ENCODE measurements around the gene RIMBP2.

The RIMBP2 gene

DNA sequence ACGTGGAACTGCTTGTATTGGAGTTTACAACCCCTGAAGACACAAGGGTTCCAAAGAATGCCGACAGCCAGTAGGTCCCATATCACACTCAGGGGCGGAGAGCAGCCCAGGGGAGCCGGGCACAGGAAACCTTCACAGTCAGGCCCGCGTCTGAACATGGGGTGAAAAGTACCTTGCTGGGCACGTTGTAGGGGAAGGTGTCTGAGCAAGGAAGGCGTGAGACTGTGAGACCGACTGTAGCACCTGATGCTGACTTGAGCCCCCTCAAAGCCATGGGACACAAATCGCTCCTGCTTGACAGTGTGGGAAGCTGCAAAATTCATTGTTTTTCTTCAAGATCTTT is 14.7 kb downstream of the RIMBP2 start:
- TF ChIP-seq, protein P1, sequence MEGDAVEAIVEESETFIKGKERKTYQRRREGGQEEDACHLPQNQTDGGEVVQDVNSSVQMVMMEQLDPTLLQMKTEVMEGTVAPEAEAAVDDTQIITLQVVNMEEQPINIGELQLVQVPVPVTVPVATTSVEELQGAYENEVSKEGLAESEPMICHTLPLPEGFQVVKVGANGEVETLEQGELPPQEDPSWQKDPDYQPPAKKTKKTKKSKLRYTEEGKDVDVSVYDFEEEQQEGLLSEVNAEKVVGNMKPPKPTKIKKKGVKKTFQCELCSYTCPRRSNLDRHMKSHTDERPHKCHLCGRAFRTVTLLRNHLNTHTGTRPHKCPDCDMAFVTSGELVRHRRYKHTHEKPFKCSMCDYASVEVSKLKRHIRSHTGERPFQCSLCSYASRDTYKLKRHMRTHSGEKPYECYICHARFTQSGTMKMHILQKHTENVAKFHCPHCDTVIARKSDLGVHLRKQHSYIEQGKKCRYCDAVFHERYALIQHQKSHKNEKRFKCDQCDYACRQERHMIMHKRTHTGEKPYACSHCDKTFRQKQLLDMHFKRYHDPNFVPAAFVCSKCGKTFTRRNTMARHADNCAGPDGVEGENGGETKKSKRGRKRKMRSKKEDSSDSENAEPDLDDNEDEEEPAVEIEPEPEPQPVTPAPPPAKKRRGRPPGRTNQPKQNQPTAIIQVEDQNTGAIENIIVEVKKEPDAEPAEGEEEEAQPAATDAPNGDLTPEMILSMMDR (IDR thresholded peaks at IDR 0.05; ENCODE audit: insufficient read depth, low read length) = no peak
- TF ChIP-seq GABPA (IDR thresholded peaks at IDR 0.05; ENCODE audit: low read depth) = no peak
- no peak for TF ChIP-seq SPI1 (IDR thresholded peaks at IDR 0.05; ENCODE audit: borderline replicate concordance, low read depth)
- TF ChIP-seq POLR2AphosphoS5 (IDR thresholded peaks at IDR 0.05; ENCODE audit: low read depth) = no peak
- TF ChIP-seq, protein P2, sequence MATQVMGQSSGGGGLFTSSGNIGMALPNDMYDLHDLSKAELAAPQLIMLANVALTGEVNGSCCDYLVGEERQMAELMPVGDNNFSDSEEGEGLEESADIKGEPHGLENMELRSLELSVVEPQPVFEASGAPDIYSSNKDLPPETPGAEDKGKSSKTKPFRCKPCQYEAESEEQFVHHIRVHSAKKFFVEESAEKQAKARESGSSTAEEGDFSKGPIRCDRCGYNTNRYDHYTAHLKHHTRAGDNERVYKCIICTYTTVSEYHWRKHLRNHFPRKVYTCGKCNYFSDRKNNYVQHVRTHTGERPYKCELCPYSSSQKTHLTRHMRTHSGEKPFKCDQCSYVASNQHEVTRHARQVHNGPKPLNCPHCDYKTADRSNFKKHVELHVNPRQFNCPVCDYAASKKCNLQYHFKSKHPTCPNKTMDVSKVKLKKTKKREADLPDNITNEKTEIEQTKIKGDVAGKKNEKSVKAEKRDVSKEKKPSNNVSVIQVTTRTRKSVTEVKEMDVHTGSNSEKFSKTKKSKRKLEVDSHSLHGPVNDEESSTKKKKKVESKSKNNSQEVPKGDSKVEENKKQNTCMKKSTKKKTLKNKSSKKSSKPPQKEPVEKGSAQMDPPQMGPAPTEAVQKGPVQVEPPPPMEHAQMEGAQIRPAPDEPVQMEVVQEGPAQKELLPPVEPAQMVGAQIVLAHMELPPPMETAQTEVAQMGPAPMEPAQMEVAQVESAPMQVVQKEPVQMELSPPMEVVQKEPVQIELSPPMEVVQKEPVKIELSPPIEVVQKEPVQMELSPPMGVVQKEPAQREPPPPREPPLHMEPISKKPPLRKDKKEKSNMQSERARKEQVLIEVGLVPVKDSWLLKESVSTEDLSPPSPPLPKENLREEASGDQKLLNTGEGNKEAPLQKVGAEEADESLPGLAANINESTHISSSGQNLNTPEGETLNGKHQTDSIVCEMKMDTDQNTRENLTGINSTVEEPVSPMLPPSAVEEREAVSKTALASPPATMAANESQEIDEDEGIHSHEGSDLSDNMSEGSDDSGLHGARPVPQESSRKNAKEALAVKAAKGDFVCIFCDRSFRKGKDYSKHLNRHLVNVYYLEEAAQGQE (IDR thresholded peaks at IDR 0.05; ENCODE audit: insufficient replicate concordance, low read depth) = no peak
- no peak for DNase-seq (ENCODE audit: low read depth in 1 of 2, low spot score in 1 of 2)
- Histone ChIP-seq H3K27ac (replicated peaks) (no peak overlapping the region), H3K27me3 (ENCODE audit: insufficient read depth, poor library complexity, severe bottlenecking) (no peaks in the 10 kb centered on the region), H3K4me3 (replicated peaks; ENCODE audit: insufficient read depth, low read length) (no peak overlapping the region)

DNA sequence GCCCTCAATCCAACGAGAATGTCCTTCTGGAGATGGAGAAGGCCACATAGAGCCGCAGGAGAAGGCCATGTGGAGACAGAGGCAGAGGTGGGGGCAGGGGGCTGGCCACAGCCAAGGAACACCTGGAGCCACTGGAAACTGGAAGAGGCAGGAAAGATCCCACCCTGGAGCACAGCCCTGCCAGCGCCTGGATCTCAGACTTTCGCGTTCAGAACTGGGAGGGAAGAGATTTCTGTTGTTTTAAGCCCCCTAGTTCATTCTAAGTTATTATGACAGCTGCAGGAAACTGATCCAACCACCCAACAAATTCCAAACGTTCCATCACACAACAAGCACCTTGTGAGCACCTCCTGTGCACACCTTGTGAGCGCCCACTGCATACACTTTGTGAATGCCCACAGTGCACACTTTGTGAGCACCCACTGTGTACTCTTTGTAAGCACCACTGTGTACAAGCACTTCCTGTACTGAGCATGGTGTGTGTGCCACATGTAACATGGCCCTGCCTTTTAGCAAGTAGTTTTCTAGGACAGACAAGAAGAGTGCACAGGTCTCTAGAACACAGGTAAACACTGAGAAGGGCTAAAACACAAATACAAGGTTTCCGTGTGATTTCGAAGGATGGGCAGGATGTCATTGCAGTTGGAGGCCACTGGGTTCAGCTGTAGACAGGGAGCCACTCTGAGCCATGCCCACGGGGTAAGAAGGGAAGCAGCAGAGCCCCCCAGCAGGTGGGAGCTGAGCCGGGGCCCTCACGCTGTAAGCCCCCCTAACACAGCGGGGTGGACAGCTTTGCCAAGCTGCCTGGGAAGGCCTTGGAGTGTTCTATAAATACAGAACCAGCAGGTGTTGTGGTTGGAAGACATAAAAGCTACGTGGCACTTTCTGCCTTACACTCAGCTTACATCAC is 15.4 kb downstream of the RIMBP2 start:
- no peak overlapping the region for H3K27ac ChIP-seq (replicated peaks)
- no peaks in the 10 kb centered on the region for H3K27me3 ChIP-seq (ENCODE audit: insufficient read depth, poor library complexity, severe bottlenecking)
- no peak overlapping the region for H3K4me3 ChIP-seq (replicated peaks; ENCODE audit: insufficient read depth, low read length)
- DNase-seq (ENCODE audit: low read depth in 1 of 2, low spot score in 1 of 2) = no peak
- TF ChIP-seq, protein P2 (IDR thresholded peaks at IDR 0.05; ENCODE audit: insufficient replicate concordance, low read depth) = no peak
- no peak for TF ChIP-seq GABPA (IDR thresholded peaks at IDR 0.05; ENCODE audit: low read depth)
- TF ChIP-seq, protein P1 (IDR thresholded peaks at IDR 0.05; ENCODE audit: insufficient read depth, low read length) = no peak
- no peak for TF ChIP-seq SPI1 (IDR thresholded peaks at IDR 0.05; ENCODE audit: borderline replicate concordance, low read depth)
- no peak for TF ChIP-seq POLR2AphosphoS5 (IDR thresholded peaks at IDR 0.05; ENCODE audit: low read depth)

DNA sequence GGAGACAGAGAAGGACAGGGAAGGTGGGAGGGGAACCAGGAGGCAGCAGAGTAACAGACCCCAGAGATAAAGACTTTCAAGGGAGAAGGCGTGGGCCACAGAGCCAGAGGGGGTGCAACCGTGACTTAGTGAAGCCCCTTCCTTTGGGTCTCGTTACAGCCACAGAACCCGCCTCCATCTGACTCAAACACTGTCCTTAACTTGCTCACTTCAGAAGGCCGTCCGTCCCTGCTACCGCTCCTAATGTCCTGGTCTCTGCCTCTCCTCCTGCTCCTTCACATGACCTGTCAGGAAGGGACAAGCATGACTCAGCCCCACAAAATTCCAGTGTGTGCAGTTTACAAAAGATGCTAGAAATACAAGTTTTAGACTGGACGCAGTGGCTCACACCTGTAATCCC is 18.0 kb downstream of the RIMBP2 start:
- no peak overlapping the region for H3K4me3 ChIP-seq (replicated peaks; ENCODE audit: insufficient read depth, low read length)
- no peak for TF ChIP-seq GABPA (IDR thresholded peaks at IDR 0.05; ENCODE audit: low read depth)
- TF ChIP-seq POLR2AphosphoS5 (IDR thresholded peaks at IDR 0.05; ENCODE audit: low read depth) = no peak
- TF ChIP-seq, protein P1 (IDR thresholded peaks at IDR 0.05; ENCODE audit: insufficient read depth, low read length) = no peak
- TF ChIP-seq, protein P2 (IDR thresholded peaks at IDR 0.05; ENCODE audit: insufficient replicate concordance, low read depth) = no peak
- no peak for TF ChIP-seq SPI1 (IDR thresholded peaks at IDR 0.05; ENCODE audit: borderline replicate concordance, low read depth)
- DNase-seq (ENCODE audit: low read depth in 1 of 2, low spot score in 1 of 2) = no peak
- H3K27ac ChIP-seq (replicated peaks) = no peak overlapping the region
- H3K27me3 ChIP-seq (ENCODE audit: insufficient read depth, poor library complexity, severe bottlenecking) = no peaks in the 10 kb centered on the region

All from HL-60 (cell line).